ENCODE data around the gene SLC18B1.

DNA sequence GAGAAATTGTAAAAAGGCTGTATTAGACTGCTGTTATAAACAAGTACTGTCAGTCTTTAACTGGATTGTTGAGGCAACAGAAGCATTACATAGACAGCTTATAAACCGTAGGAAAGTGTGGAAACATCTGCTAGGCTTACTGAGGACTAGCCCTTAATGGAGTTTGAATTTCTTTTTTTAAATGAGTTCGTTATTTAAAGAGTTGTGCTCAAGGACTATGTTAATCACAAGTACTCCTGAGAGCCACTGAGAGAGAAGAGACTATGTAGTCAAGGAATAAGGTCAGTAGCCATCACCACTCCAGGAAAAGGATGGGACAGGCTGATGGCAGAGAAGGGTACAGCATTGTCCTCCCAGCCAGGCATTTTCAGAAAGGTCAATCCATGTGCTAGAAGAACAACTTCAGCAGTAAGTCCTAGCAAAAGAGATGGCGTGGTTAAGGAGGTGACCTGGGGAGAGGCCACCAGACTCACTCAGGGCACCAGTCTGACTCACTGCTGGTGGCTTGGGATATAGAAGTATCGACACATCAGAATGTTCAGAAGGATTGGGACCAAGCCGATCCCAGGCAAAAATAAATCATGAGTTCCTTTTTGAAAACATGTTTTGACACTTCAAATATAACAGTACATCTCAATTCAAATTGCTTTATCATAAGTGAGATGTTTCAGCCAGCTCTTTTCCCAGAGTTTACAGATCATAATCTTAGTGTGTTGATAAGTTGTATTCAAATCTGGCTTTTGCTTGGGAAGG lies 22.4 kb upstream of the SLC18B1 start:
- TF ChIP-seq SMC3 (IDR thresholded peaks at IDR 0.05; ENCODE audit: low read depth, low read length) (no peak), EZH2phosphoT487 (IDR thresholded peaks at IDR 0.05; ENCODE audit: borderline replicate concordance, low read depth) (no peak), POLR2AphosphoS5 (IDR thresholded peaks at IDR 0.05; ENCODE audit: low read depth, low read length) (no peak; the same call in 1 of the 2 replicates), TAF1 (IDR thresholded peaks at IDR 0.05; ENCODE audit: borderline replicate concordance, low read depth, low read length) (no peak), CTCF (IDR thresholded peaks at IDR 0.05) (no peak), RAD21 (IDR thresholded peaks at IDR 0.05; ENCODE audit: low read length) (no peak), EP300 (IDR thresholded peaks at IDR 0.05; ENCODE audit: borderline replicate concordance in 1 of 2, low read depth in 1 of 2, low read length in 1 of 2) (no peak), RXRA (IDR thresholded peaks at IDR 0.05; ENCODE audit: borderline replicate concordance, low read depth) (no peak), JUND (IDR thresholded peaks at IDR 0.05) (no peak), TEAD4 (IDR thresholded peaks at IDR 0.05; ENCODE audit: borderline replicate concordance, insufficient read depth) (no peak), REST (IDR thresholded peaks at IDR 0.05; ENCODE audit: low read depth, low read length) (no peak)
- TF ChIP-seq, protein P1, sequence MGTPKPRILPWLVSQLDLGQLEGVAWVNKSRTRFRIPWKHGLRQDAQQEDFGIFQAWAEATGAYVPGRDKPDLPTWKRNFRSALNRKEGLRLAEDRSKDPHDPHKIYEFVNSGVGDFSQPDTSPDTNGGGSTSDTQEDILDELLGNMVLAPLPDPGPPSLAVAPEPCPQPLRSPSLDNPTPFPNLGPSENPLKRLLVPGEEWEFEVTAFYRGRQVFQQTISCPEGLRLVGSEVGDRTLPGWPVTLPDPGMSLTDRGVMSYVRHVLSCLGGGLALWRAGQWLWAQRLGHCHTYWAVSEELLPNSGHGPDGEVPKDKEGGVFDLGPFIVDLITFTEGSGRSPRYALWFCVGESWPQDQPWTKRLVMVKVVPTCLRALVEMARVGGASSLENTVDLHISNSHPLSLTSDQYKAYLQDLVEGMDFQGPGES (IDR thresholded peaks at IDR 0.05; ENCODE audit: low read depth, low read length) = no peak

All from SK-N-SH (cell line).